H9 (cell line): ENCODE measurements around the gene ZNF606. TPM values are rescaled to one million over a fixed set of nuclear protein-coding genes. Genes with fewer than 3 reads are reported as not detected.

Experiments used
- DNase-seq: peaks from one replicate; pipeline ENCODE4 v3.0.0-alpha.2; 2017
- H2AFZ ChIP-seq: one replicate; pipeline ENCODE4 v1.6.1; 2013; ENCODE audit warnings: mild to moderate bottlenecking, low read length, control low read depth, moderate library complexity
- H2AK5ac ChIP-seq: 2 replicates; pipeline ENCODE4 v1.6.1; 2013; ENCODE audit warnings: low read length, control low read depth, mixed read lengths; ENCODE audit not compliant: insufficient read length
- H2BK120ac ChIP-seq: one replicate; pipeline ENCODE4 v1.6.1; 2013; ENCODE audit warnings: low read depth, mild to moderate bottlenecking, low read length, control low read depth, inconsistent platforms; ENCODE audit not compliant: poor library complexity, severe bottlenecking
- H2BK12ac ChIP-seq: 2 replicates; pipeline ENCODE4 v1.6.1; 2013; ENCODE audit warnings: low read length, control low read depth, mixed read lengths, low read depth; ENCODE audit not compliant: insufficient read length
- H2BK15ac ChIP-seq: 2 replicates; pipeline ENCODE4 v1.6.1; 2013; ENCODE audit warnings: low read depth, low read length, control low read depth
- H2BK20ac ChIP-seq: one replicate; pipeline ENCODE4 v1.6.1; 2013; ENCODE audit warnings: low read depth, mild to moderate bottlenecking, low read length, control low read depth, inconsistent platforms; ENCODE audit not compliant: poor library complexity, severe bottlenecking
- H2BK5ac ChIP-seq: 2 replicates; pipeline ENCODE4 v1.6.1; 2013; ENCODE audit warnings: low read length, control low read depth, mixed read lengths; ENCODE audit not compliant: insufficient read length
- H3K14ac ChIP-seq: 2 replicates; pipeline ENCODE4 v1.6.1; 2013; ENCODE audit warnings: low read length, control low read depth; ENCODE audit not compliant: insufficient read depth
- H3K18ac ChIP-seq: 2 replicates; pipeline ENCODE4 v1.6.1; 2013; ENCODE audit warnings: low read depth, mild to moderate bottlenecking, mixed read lengths, low read length, control low read depth; ENCODE audit not compliant: insufficient read length
- H3K23ac ChIP-seq: 2 replicates; pipeline ENCODE4 v1.6.1; 2013; ENCODE audit warnings: low read length, control low read depth, mixed read lengths, low read depth; ENCODE audit not compliant: insufficient read length
- H3K23me2 ChIP-seq: 2 replicates; pipeline ENCODE4 v1.6.1; 2013; ENCODE audit warnings: low read depth, mild to moderate bottlenecking, mixed read lengths, low read length, control low read depth; ENCODE audit not compliant: insufficient read length, poor library complexity, severe bottlenecking
- H3K27ac ChIP-seq: 2 replicates; pipeline ENCODE4 v1.5.1; 2013; ENCODE audit warnings: low read length, control low read depth, mixed read lengths, low read depth; ENCODE audit not compliant: insufficient read length
- H3K27me3 ChIP-seq: 2 replicates; pipeline ENCODE4 v1.6.1; 2013; ENCODE audit warnings: low read length, control low read depth, inconsistent platforms; ENCODE audit not compliant: insufficient read depth
- H3K4ac ChIP-seq: 2 replicates; pipeline ENCODE4 v1.6.1; 2013; ENCODE audit warnings: low read depth, mild to moderate bottlenecking, control low read depth, inconsistent platforms, low read length, moderate library complexity
- H3K4me1 ChIP-seq: 2 replicates; pipeline ENCODE4 v1.6.1; 2013; ENCODE audit warnings: low read length, control low read depth, inconsistent platforms; ENCODE audit not compliant: insufficient read depth
- H3K4me2 ChIP-seq: 2 replicates; pipeline ENCODE4 v1.6.1; 2013; ENCODE audit warnings: low read length, control low read depth, mixed read lengths; ENCODE audit not compliant: insufficient read length, insufficient read depth
- H3K56ac ChIP-seq: 2 replicates; pipeline ENCODE4 v1.6.1; 2013; ENCODE audit warnings: low read depth, mild to moderate bottlenecking, mixed read lengths, low read length, control low read depth; ENCODE audit not compliant: insufficient read length
- H3K79me1 ChIP-seq: 2 replicates; pipeline ENCODE4 v1.6.1; 2013; ENCODE audit warnings: low read depth, mild to moderate bottlenecking, moderate library complexity, low read length, control low read depth, inconsistent platforms; ENCODE audit not compliant: insufficient read depth, poor library complexity, severe bottlenecking
- H3K79me2 ChIP-seq: 2 replicates; pipeline ENCODE4 v1.6.1; 2013; ENCODE audit warnings: low read length, control low read depth, inconsistent platforms; ENCODE audit not compliant: insufficient read depth
- H3K9ac ChIP-seq: 2 replicates; pipeline ENCODE4 v1.6.1; 2013; ENCODE audit warnings: low read length, control low read depth, mixed read lengths; ENCODE audit not compliant: insufficient read length; ENCODE audit errors: extremely low read depth
- H3K9me3 ChIP-seq: one replicate; pipeline ENCODE4 v1.6.1; 2013; ENCODE audit warnings: low read depth, low read length, inconsistent platforms; ENCODE audit not compliant: control insufficient read depth
- H3T11ph ChIP-seq: one replicate; pipeline ENCODE4 v1.6.1; 2013; ENCODE audit warnings: mild to moderate bottlenecking, low read length, control low read depth, inconsistent platforms
- H4K20me1 ChIP-seq: one replicate; pipeline ENCODE4 v1.6.1; 2013; ENCODE audit not compliant: control insufficient read depth, insufficient read length, insufficient read depth
- H4K5ac ChIP-seq: 2 replicates; pipeline ENCODE4 v1.6.1; 2013; ENCODE audit warnings: low read depth, mild to moderate bottlenecking, mixed read lengths, low read length, control low read depth; ENCODE audit not compliant: insufficient read length
- H4K8ac ChIP-seq: replicated peaks from 2 replicates; pipeline ENCODE4 v1.6.1; 2013; ENCODE audit warnings: low read length, control low read depth, mixed read lengths, low read depth; ENCODE audit not compliant: insufficient read length
- H4K91ac ChIP-seq: 2 replicates; pipeline ENCODE4 v1.6.1; 2013; ENCODE audit warnings: low read depth, mild to moderate bottlenecking, moderate library complexity, mixed read lengths, low read length, control low read depth; ENCODE audit not compliant: insufficient read length
- H3K27ac Mint-ChIP-seq, 3 experiments: 2 replicates in 2 of 3; 3 replicates in 1 of 3; pipeline ENCODE4 v1.8.0; 2020 to 2021; ENCODE audit warnings: mixed read lengths in 3 of 3, mild to moderate bottlenecking in 1 of 3, moderate library complexity in 1 of 3
- H3K27me3 Mint-ChIP-seq: 2 replicates; pipeline ENCODE4 v1.8.0; 2021; ENCODE audit warnings: low read depth, mild to moderate bottlenecking, moderate library complexity, mixed read lengths
- H3K36me3 Mint-ChIP-seq, 3 experiments: 2 replicates in 2 of 3; 3 replicates in 1 of 3; pipeline ENCODE4 v1.8.0; 2020 to 2021; ENCODE audit warnings: low read depth in 3 of 3, mixed read lengths in 3 of 3; ENCODE audit not compliant: insufficient read depth in 1 of 3
- H3K4me1 Mint-ChIP-seq, 2 experiments: 2 replicates each; pipeline ENCODE4 v1.8.0; 2020; ENCODE audit warnings: mixed read lengths in 2 of 2
- H3K4me3 Mint-ChIP-seq, 2 experiments: 2 replicates in 1 of 2; 3 replicates in 1 of 2; pipeline ENCODE4 v1.8.0; 2020 to 2021; ENCODE audit warnings: mild to moderate bottlenecking in 2 of 2, mixed read lengths in 2 of 2, moderate library complexity in 1 of 2
- H3K9me3 Mint-ChIP-seq, 2 experiments: 2 replicates in 1 of 2; 3 replicates in 1 of 2; pipeline ENCODE4 v1.8.0; 2020; ENCODE audit warnings: mild to moderate bottlenecking in 2 of 2, mixed read lengths in 2 of 2, moderate library complexity in 1 of 2
- CTCF ChIP-seq: fragments of 200-600 bp; sonication (generic); conservative IDR thresholded peaks from 3 replicates; pipeline ENCODE4 v1.8.0; 2021; ENCODE audit warnings: antibody characterized with exemption, mild to moderate bottlenecking
- WGBS: extraction: QIAGEN DNeasy Blood & Tissue Kit; methylation state at CpG from one replicate; pipeline ENCODE4 v1.1.7; 2013; ENCODE audit warnings: missing lambda C conversion rate, low lambda C conversion rate, mixed read lengths; ENCODE audit not compliant: insufficient read length; ENCODE audit errors: extremely low coverage; 5-methylcytosine and 5-hydroxymethylcytosine counted together
- total RNA-seq: library from RNA; stranded (reverse); gene quantifications from 2 replicates; pipeline ENCODE4 v1.2.1, GENCODE V29; 2021

The ZNF606 gene
- total RNA-seq, 1 experiment from 2014 or later, result 13.4 TPM

GRCh38 chr19:58014141-58014540 is 11.5 kb upstream of the ZNF606 start:
- Mint-ChIP-seq H3K27me3 (peaks cover 13% of the 10 kb centered on the region), H3K4me1 (no peaks in the 10 kb centered on the region), H3K36me3 (peaks cover 22 to 34% (median 27%) of the 10 kb centered on the region in 3 experiments), H3K4me3 (no peak overlapping the region), H3K27ac (no peak overlapping the region), H3K9me3 (peaks cover 64 to 67% of the 10 kb centered on the region in 2 experiments)
- no peak overlapping the region for H2AK5ac ChIP-seq
- no peaks in the 10 kb centered on the region for H3K9me3 ChIP-seq
- H2BK12ac ChIP-seq, result no peak overlapping the region
- no CpG with 5 or more reads among the region's 5 CpGs for WGBS
- no peak overlapping the region for H3K27ac ChIP-seq
- H3K18ac ChIP-seq, result no peak overlapping the region
- H4K8ac ChIP-seq, result no peak overlapping the region
- no peak overlapping the region for H3K14ac ChIP-seq
- H3K79me2 ChIP-seq, result no peaks in the 10 kb centered on the region
- no peaks in the 10 kb centered on the region for H4K20me1 ChIP-seq
- H2BK5ac ChIP-seq, result no peak overlapping the region
- H2BK120ac ChIP-seq, result no peak overlapping the region
- H3K4me2 ChIP-seq, result no peak overlapping the region
- H2AFZ ChIP-seq, result no peak overlapping the region
- H3K23ac ChIP-seq, result no peak overlapping the region
- no peak overlapping the region for H2BK15ac ChIP-seq
- H2BK20ac ChIP-seq, result no peak overlapping the region
- no peak for TF ChIP-seq CTCF
- no peak overlapping the region for H3K56ac ChIP-seq
- no peak overlapping the region for H4K91ac ChIP-seq
- no peaks in the 10 kb centered on the region for H3K4me1 ChIP-seq
- H3K4ac ChIP-seq, result no peak overlapping the region
- no peak overlapping the region for H3T11ph ChIP-seq
- no peak overlapping the region for H4K5ac ChIP-seq
- H3K23me2 ChIP-seq, result no peaks in the 10 kb centered on the region
- H3K27me3 ChIP-seq, result no peaks in the 10 kb centered on the region
- H3K9ac ChIP-seq, result no peak overlapping the region
- H3K79me1 ChIP-seq, result no peaks in the 10 kb centered on the region
- DNase-seq, result no peak
